K562 treated with DMSO at 1 percent for 4 hours (cell line): ENCODE results near the gene BSCL2. TPM values are rescaled to one million over a fixed set of nuclear protein-coding genes. Genes with fewer than 3 reads are reported as not detected.

ENCODE experiments used
- total RNA-seq: library from RNA; unstranded; fragments of 300-600 nt; gene quantifications from 2 replicates; pipeline ENCODE4 v1.2.3, GENCODE V29; 2022; ENCODE audit not compliant: insufficient read depth

BSCL2 gene
- total RNA-seq, result 43.9 and 45.1 TPM in 2 replicates

GRCh38 chr11:62707277-62707861 lies at the start of gene BSCL2, which contains the start of gene GNG3:
Gene BSCL2 (minus strand): TSS chr11:62707424. CDS start chr11:62707195, 229 bp downstream.
Gene GNG3 (plus strand): TSS chr11:62707676. CDS start chr11:62708296, 620 bp downstream.

DNA sequence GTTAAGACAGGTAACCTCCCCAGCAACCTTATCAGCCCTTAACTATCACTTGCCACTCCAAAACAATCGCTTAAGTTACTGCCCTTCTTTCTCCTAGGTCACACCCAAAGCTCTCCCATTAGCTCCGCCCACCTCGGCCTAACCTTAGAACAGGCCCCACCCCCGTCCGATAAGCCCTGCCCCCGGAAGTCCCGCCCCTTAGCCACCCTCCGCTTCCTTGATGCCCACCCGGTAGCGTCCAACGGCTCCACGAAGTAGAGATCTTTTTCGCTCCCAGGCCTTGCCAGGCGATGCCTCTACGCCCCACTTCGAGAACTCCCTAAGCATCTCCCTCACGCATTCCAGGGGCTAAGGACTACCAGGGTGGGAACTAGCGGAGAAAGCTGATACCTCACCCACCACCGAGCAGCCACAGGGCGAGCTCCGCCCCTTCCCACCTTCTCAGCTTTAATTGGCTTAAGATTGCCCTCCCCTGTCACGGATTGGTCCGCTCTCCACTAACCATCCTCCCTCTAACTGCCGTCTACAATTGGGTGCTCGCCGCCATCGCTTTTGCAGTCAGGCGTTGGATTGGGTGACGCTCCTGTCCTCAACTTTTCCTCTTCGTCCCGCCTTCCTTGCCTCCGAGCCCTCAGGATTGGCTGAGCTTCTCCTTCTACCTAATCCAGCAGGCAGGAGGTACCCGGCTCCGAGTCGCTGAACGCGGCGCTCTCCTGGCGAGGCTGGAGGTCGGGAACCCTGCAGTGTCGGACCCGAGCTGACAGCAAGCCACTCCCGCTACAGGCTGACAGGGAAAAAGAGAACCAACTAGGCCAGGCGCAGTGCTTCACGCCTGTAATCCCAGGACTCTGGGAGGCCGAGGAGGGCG lies 46.7 kb upstream of the BSCL2 start, which contains the start of gene ZBTB3:
TSS of gene ZBTB3 (minus strand) at position 425 of the 868 bp plus-strand sequence. CDS start 496 bp downstream, outside the sequence.

GRCh38 chr11:62728171-62728988 lies 21.2 kb upstream of the BSCL2 start, which contains the start of gene TTC9C:
Gene TTC9C (plus strand): TSS chr11:62728486. CDS start chr11:62728849, 363 bp downstream.

DNA sequence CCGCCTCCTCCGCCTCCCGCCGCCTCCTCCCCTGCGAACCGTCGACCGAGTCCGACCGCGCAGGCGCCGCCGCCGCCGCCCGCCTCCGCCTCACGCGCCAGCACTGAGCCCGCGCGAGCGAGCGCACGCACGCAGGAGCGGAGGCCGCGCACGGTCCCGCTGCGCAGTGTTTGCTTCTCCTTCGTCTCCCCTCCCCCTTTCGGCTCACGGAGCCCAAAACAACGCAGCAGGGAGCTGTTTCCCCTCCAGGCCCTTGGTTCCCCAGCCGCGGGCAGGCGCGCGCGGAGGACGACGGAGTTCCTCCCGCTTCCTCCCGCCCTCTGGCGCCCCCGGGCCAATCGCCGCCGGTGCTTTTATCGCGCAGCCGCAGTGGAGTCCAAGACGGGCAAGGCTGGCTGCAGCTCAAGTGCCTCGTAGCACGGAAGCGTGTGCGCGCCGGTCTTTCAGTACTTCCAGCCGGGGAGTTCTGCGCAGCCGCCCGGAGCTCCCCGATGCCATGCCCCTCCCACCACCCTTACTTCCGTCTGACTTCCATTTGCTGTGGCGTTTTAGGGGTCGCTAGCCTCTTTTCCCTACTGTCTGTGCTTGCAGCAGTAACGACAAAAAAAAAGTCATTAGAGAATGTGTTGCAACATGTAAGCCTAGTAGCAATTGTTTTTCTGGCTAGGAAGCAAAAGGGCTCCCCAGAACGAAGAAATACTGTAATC lies 20.1 kb upstream of the BSCL2 start, which contains the start of gene HNRNPUL2:
TSS of gene HNRNPUL2 (minus strand) at position 293 of the 707 bp plus-strand sequence. CDS start 301 bp downstream, outside the sequence.

DNA sequence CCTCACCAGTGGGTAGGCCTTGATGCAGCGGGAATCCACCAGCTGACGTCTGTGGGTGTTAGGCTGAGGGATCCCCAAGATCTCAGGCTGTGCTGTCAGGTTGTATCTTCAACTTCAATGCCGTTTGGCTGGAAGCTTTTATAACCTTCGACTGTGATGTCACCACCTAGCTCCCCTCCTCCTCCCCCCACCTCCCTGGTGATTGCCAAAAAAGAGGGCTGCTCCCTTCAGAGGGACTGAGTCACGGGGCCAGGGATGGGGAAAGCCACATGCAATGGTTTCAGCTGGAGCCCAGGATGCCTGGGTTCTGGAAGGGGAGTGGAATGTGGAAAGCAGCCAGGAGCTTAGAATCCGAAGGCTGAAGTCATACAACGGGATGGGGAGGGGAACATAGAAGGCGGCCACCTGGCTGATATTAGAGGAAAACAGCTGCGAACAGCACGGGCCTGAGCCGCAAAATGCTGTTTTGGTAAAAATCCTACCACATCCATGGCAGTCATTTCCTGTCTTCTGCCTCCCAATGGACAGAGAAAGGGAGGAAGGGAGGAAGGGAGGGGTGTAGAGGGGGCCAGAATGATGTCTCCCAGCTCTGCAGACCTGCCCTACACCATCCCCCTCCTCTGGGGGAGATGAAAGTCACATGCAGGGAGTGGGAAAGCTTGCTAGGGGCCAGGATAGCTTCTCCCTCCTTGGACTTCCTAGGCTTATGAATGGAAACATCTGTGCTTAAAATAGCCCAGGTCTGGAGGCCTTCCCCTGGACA lies 17.6 kb downstream of the BSCL2 start, which contains the start of gene LRRN4CL:
TSS of gene LRRN4CL (minus strand) at position 110 of the 763 bp plus-strand sequence. CDS start 1,022 bp downstream, outside the sequence.

DNA sequence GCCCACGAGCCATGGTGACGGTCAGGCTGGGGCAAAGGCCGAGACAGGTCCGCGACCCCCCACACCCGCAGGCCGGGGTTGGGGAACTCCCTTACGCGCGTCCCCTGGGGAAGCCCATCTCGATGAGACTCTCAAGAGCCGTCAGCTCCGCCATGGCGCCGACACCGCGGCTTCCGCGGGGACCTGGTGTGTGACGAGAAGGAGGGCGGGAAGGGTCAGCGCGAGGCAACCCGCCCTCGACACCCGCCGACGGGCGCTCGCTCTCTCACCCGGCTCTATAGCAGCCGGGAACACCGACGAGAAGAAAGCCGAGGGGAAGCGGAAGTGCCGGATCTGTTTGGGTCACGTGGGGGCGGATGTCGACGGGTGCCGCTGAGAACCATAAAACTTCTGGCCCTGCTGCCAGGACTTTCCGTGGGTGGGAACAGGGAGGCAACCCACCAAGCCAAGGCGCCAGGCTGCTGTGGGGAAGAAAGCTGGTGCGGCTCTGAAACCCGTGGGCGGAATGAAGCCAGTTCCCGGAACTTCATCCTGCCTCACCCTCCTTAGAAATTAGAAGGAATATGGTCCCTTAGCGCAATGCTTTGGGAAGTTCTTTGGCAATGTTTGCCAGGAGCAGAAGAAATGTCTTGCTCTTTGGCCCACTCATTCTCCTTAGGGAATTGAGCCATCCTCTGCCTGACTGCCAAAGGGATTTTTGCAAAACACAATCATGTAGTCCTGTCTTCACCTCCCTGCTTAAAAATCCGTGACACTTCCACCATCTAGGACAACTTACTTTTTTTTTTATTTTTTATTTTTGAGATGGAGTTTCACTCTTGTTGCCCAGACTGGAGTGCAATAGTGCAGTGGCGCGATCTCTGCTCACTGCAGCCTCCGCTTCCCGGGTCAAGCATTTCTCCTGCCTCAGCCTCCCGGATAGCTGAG lies 28.2 kb downstream of the BSCL2 start, which contains the start of gene UBXN1:
TSS of gene UBXN1 (minus strand) at position 304 of the 927 bp plus-strand sequence. CDS start at position 154, 150 bp downstream.

GRCh38 chr11:62671608-62672389 lies 35.4 kb downstream of the BSCL2 start, which contains the start of the genes LBHD1 and UQCC3:
Gene LBHD1 (minus strand): TSS chr11:62672267. CDS start chr11:62670031, 2,236 bp downstream.
Gene UQCC3 (plus strand): TSS chr11:62671673. CDS start chr11:62671746, 73 bp downstream.

DNA sequence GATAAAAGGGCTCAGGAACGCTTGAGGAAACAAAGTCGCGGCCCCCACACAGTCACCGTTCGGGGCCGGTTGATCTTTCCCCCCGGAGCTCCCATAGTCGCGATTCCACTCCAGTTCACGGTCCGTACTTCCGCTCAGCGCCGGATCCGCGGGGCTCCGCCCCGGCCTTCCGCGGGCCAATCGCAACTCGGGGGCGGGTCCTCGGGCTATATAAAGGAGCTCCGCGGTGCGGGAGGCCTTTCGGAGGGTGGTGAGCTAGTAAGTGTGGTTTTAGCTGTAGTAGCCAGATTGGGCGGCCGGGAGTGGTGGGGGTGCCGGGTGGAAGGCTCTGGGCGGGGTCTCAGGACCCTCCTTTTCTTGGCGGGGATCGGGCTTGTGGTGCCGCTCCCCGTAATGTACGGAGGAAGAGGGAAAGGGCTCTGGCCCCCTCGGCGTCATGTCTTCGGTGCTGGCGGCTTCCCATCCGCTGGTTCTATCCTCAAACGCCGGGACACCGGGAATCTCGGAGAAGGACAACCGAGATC lies 42.1 kb downstream of the BSCL2 start, which contains the start of the genes C11orf98 and CSKMT:
TSS of gene C11orf98 (minus strand) at position 136 of the 524 bp plus-strand sequence. CDS start at position 95, 41 bp downstream.
TSS of gene CSKMT (plus strand) at position 238 of the 524 bp plus-strand sequence. CDS start 568 bp downstream, outside the sequence.

DNA sequence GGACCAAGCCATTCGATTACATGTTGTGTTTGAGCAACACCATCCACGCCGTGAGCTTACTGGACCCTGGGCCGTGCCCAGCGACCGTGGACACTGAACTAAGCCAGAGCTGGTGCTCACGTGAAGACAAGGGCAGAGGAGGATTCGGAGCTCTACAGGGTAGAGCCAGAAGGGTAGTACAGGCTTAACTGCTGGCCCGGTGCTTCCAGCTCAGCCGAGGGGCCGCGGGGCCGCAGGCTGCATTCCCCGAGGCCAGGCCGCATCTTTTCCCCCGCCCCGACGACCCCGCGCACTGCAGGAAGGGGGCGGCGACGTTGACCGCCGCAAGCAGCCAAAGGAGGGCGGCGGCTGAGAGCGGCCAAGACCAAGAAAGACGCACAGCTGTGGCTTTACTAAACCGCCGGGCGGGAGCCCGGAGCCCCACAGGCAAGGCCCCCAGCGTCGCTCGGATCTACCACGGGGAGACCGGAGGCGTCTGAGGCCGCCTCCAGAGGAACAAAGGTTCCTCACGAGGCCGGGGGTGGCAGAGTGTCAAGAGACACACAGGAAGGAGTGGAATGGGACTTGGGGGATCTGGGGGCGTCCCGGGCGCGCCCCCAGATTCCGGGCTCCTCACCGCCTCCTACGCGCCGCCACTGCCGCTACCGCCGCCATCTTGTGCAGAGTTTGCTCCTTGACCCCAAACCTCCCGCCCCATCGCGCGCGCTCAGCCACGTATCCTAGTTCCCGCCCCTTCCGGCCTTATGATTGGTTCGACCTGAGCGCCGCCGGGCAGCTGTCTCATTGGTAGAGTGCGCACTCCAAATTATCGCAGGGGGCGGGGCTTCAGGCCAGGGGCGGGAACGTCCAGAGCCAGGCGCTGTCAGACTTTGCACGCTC lies 61.0 kb downstream of the BSCL2 start, which contains the start of gene GANAB:
TSS of gene GANAB (minus strand) at position 668 of the 879 bp plus-strand sequence. CDS start at position 654, 14 bp downstream.

Other genes with a start within 250 kb of the BSCL2 start
- 34.9 and 54.7 TPM in 2 replicates for gene AHNAK, start 160.6 kb downstream of the BSCL2 start, total RNA-seq
- gene EEF1G, start 133.5 kb downstream of the BSCL2 start, total RNA-seq, result 4,119 and 4,134 TPM in 2 replicates
- 15.8 and 16.5 TPM in 2 replicates for gene TUT1, start 115.9 kb downstream of the BSCL2 start, total RNA-seq
- 79.1 and 104 TPM in 2 replicates for gene MTA2, start 105.6 kb downstream of the BSCL2 start, total RNA-seq
- 39.0 and 40.6 TPM in 2 replicates for gene EML3, start 94.6 kb downstream of the BSCL2 start, total RNA-seq
- 0.71 and 2.2 TPM in 2 replicates for gene ROM1, start 94.2 kb downstream of the BSCL2 start, total RNA-seq
- gene B3GAT3, start 85.4 kb downstream of the BSCL2 start, total RNA-seq, result 80.5 and 90.3 TPM in 2 replicates
- gene GANAB, start 60.8 kb downstream of the BSCL2 start, total RNA-seq, result 276 and 311 TPM in 2 replicates
- 20.2 and 24.0 TPM in 2 replicates for gene INTS5, start 54.1 kb downstream of the BSCL2 start, total RNA-seq
- gene C11orf98, start 42.2 kb downstream of the BSCL2 start, total RNA-seq, result 105 and 114 TPM in 2 replicates
- gene CSKMT, start 42.1 kb downstream of the BSCL2 start, total RNA-seq, result 12.7 and 27.2 TPM in 2 replicates
- 12.2 and 17.2 TPM in 2 replicates for gene UQCC3, start 35.8 kb downstream of the BSCL2 start, total RNA-seq
- gene LBHD1, start 35.2 kb downstream of the BSCL2 start, total RNA-seq, result 4.8 and 5.5 TPM in 2 replicates
- 282 and 316 TPM in 2 replicates for gene UBXN1, start 28.4 kb downstream of the BSCL2 start, total RNA-seq
- gene LRRN4CL, start 17.9 kb downstream of the BSCL2 start, total RNA-seq, result 0.48 and 1.6 TPM in 2 replicates
- gene GNG3, start 252 bp upstream of the BSCL2 start, total RNA-seq, result 2.4 TPM in 1 of 2 replicates, not detected in the other
- 26.6 and 32.3 TPM in 2 replicates for gene HNRNPUL2, start 20.0 kb upstream of the BSCL2 start, total RNA-seq
- gene TTC9C, start 21.1 kb upstream of the BSCL2 start, total RNA-seq, result 35.6 and 36.5 TPM in 2 replicates
- 1.4 and 6.0 TPM in 2 replicates for gene ZBTB3, start 46.7 kb upstream of the BSCL2 start, total RNA-seq
- gene POLR2G, start 54.2 kb upstream of the BSCL2 start, total RNA-seq, result 138 and 166 TPM in 2 replicates
- 23.2 and 49.9 TPM in 2 replicates for gene TAF6L, start 64.0 kb upstream of the BSCL2 start, total RNA-seq
- 36.4 and 44.9 TPM in 2 replicates for gene TMEM179B, start 80.0 kb upstream of the BSCL2 start, total RNA-seq
- 15.3 and 18.4 TPM in 2 replicates for gene TMEM223, start 84.6 kb upstream of the BSCL2 start, total RNA-seq
- gene NXF1, start 98.0 kb upstream of the BSCL2 start, total RNA-seq, result 76.4 and 111 TPM in 2 replicates
- 63.1 and 77.8 TPM in 2 replicates for gene STX5, start 124.6 kb upstream of the BSCL2 start, total RNA-seq
- gene TEX54, start 125.4 kb upstream of the BSCL2 start, total RNA-seq, result not detected in 2 replicates
- gene WDR74, start 132.2 kb upstream of the BSCL2 start, total RNA-seq, result 48.1 and 51.9 TPM in 2 replicates
- 397 and 441 TPM in 2 replicates for gene SLC3A2, start 173.5 kb upstream of the BSCL2 start, total RNA-seq
- gene CHRM1, start 213.9 kb upstream of the BSCL2 start, total RNA-seq, result not detected in 2 replicates